K562 (cell line): ENCODE results near the gene PRR36. TPM values are rescaled to one million over a fixed set of nuclear protein-coding genes. Genes with fewer than 3 reads are reported as not detected.

Source experiments
- ATAC-seq: fragments of 200-7000 bp; cut with Tn5 transposase; 3 replicates; pipeline ENCODE4 v1.9.1; 2020; ENCODE audit warnings: moderate library complexity
- BruUV-seq: library from RNA; stranded (reverse); fragments of 400-500 nt; replicated peaks from 2 replicates; lab custom pipeline; 2021; lab: Mats Ljungman, UMichigan
- CTCF ChIA-PET: fragments of 300-600 bp; formaldehyde crosslinking; extraction: SDS; loops from one replicate; lab custom pipeline; 2021; ENCODE audit warnings: low intra/inter-chr PET ratio; lab: Yijun Ruan, JAX
- POLR2A ChIA-PET: fragments of 300-600, 350-650 bp; sonication (Branson Sonifier 250); formaldehyde crosslinking; extraction: SDS; loops from one replicate; lab custom pipeline; 2021; ENCODE audit warnings: antibody characterized with exemption, inconsistent platforms; lab: Yijun Ruan, JAX
- DNase-seq, 4 experiments: peaks; one replicate each; pipeline versions ENCODE4 v3.0.0 to v3.0.0-alpha.2; 2011 to 2018; ENCODE audit warnings: low spot score in 3 of 4, mixed read lengths in 3 of 4; ENCODE audit errors: extremely low read depth in 1 of 4
- FAIRE-seq: peaks from 2 replicates; lab custom pipeline; 2011; peaks lifted over from hg19 to GRCh38; lab: Jason Lieb, UNC
- H2AFZ ChIP-seq: 2 replicates; pipeline ENCODE4 v1.6.0; 2011; ENCODE audit warnings: low read depth, low read length, control low read depth, inconsistent platforms
- H3K27ac ChIP-seq: fragments of 200-600 bp; 3 replicates; pipeline ENCODE4 v1.8.0; 2011; ENCODE audit warnings: low read depth, mild to moderate bottlenecking, control low read depth, inconsistent platforms, low read length, moderate library complexity, mixed read lengths; ENCODE audit errors: extremely low read depth
- H3K27me3 ChIP-seq, 2 experiments: fragments of 300-600 bp in 1 of 2; 2 replicates in 1 of 2; 3 replicates in 1 of 2; pipeline versions ENCODE4 v1.6.0 to v1.8.0; 2011; ENCODE audit warnings: inconsistent platforms in 2 of 2, low read length in 2 of 2, mild to moderate bottlenecking in 1 of 2, mixed read lengths in 1 of 2, moderate library complexity in 1 of 2; ENCODE audit not compliant: control insufficient read depth in 2 of 2, insufficient read depth in 2 of 2
- H3K36me3 ChIP-seq: fragments of 300-600 bp; 3 replicates; pipeline ENCODE4 v1.8.0; 2011; ENCODE audit warnings: mild to moderate bottlenecking, low read length, inconsistent platforms; ENCODE audit not compliant: control insufficient read depth, insufficient read depth
- H3K4me1 ChIP-seq, 2 experiments: fragments of 200-600 bp in 1 of 2; replicated peaks in 1 of 2; 2 replicates in 1 of 2; 3 replicates in 1 of 2; pipeline versions ENCODE4 v1.5.1 to v1.8.0; 2011; ENCODE audit warnings: inconsistent platforms in 2 of 2, low read length in 2 of 2, mild to moderate bottlenecking in 1 of 2, mixed read lengths in 1 of 2, moderate library complexity in 1 of 2; ENCODE audit not compliant: control insufficient read depth in 2 of 2, insufficient read depth in 2 of 2
- H3K4me2 ChIP-seq: 2 replicates; pipeline ENCODE4 v1.6.1; 2011; ENCODE audit warnings: low read length, control low read depth, inconsistent platforms, mixed read lengths; ENCODE audit not compliant: insufficient read depth
- H3K4me3 ChIP-seq: fragments of 200-600 bp; sonication (generic), shearing (Covaris generic); 2 replicates; pipeline ENCODE4 v1.5.1; 2016; ENCODE audit warnings: control low read depth, inconsistent platforms
- H3K79me2 ChIP-seq: fragments of 200-600 bp; 3 replicates; pipeline ENCODE4 v1.8.0; 2011; ENCODE audit warnings: low read length, inconsistent platforms; ENCODE audit not compliant: control insufficient read depth, insufficient read depth
- H3K9ac ChIP-seq, 2 experiments: 2 replicates each; pipeline versions ENCODE4 v1.6.0 to v1.6.1; 2011; ENCODE audit warnings: low read depth in 2 of 2, low read length in 2 of 2, control low read depth in 1 of 2, inconsistent platforms in 1 of 2, mild to moderate bottlenecking in 1 of 2, mixed read lengths in 1 of 2; ENCODE audit not compliant: insufficient read depth in 1 of 2
- H3K9me1 ChIP-seq: one replicate; pipeline ENCODE4 v1.6.0; 2011; ENCODE audit warnings: inconsistent platforms, mild to moderate bottlenecking, low read length, moderate library complexity; ENCODE audit not compliant: control insufficient read depth, insufficient read depth
- H3K9me3 ChIP-seq: replicated peaks from 2 replicates; pipeline ENCODE4 v1.5.1; 2011; ENCODE audit warnings: low read depth, low read length, inconsistent platforms; ENCODE audit not compliant: control insufficient read depth, insufficient read depth
- H4K20me1 ChIP-seq: replicated peaks from 2 replicates; pipeline ENCODE4 v1.6.1; 2011; ENCODE audit warnings: low read length, inconsistent platforms, mixed read lengths; ENCODE audit not compliant: control insufficient read depth, insufficient read depth
- CREBBP ChIP-seq: IDR thresholded peaks from one replicate; pipeline ENCODE4 v1.6.1; 2012; ENCODE audit warnings: low read depth, mild to moderate bottlenecking, control low read depth, inconsistent platforms, low read length
- NCOA6 ChIP-seq: fragments of 450-650 bp; IDR thresholded peaks from 2 replicates; pipeline ENCODE4 v1.6.1; 2017; ENCODE audit warnings: mild to moderate bottlenecking
- POLR2G ChIP-seq: fragments of 200-400 bp; formaldehyde crosslinking; IDR thresholded peaks from 2 replicates; pipeline ENCODE4 v1.6.1; 2017; ENCODE audit warnings: low read depth, mild to moderate bottlenecking, antibody characterized with exemption, low read length, moderate library complexity
- RBM22 ChIP-seq: fragments of 200-400 bp; formaldehyde crosslinking; IDR thresholded peaks from 2 replicates; pipeline ENCODE4 v1.6.1; 2018; ENCODE audit warnings: low read length, low read depth; ENCODE audit not compliant: poor library complexity, severe bottlenecking
- TCF7L2 ChIP-seq: fragments of 150-350 bp; IDR thresholded peaks from 2 replicates; pipeline ENCODE4 v1.6.1; 2016; ENCODE audit warnings: low read depth, mild to moderate bottlenecking, low read length, moderate library complexity
- ZBTB33 ChIP-seq: sonication (generic); formaldehyde crosslinking; IDR thresholded peaks from 2 replicates; pipeline ENCODE4 v1.8.1; 2023; ENCODE audit warnings: mild to moderate bottlenecking, missing genetic modification reagents
- WGBS: fragments of 100-300 bp; shearing (Covaris generic); methylation state at CpG from one replicate; pipeline ENCODE4 v1.1.6; 2016; ENCODE audit warnings: low coverage, mixed read lengths; ENCODE audit not compliant: insufficient coverage; ENCODE audit errors: missing lambda C conversion rate; 5-methylcytosine and 5-hydroxymethylcytosine counted together
- in situ Hi-C: fragments of 300-500 bp; cut with MboI; formaldehyde crosslinking; loops from 4 replicates; pipeline ENCODE4 v1.15.0; 2018; ENCODE audit warnings: inconsistent platforms, mixed read lengths
- intact Hi-C: fragments of 100-400 bp; cut with micrococcal nuclease; formaldehyde crosslinking; loops from 2 replicates; pipeline ENCODE4 v1.14.2; 2022
- polyA plus RNA-seq, 8 experiments: library from polyadenylated mRNA; depleted of rRNA in 4 of 8; stranded (reverse) in 5 of 8; unstranded in 3 of 8; fragments of >200 nt; fragmentation: Nextera tagmentation in 2 of 8; fragmentation: Illumina TruSeq in 1 of 8; extraction: Ambion mirVana in 2 of 8; extraction: Trizol in 1 of 8; gene quantifications; 2 replicates each; pipeline versions ENCODE4 v1.2.1 to v1.2.3, GENCODE V29; 2011 to 2014; ENCODE audit warnings: inconsistent platforms in 1 of 8, missing spikeins in 1 of 8
- total RNA-seq, 7 experiments: library from RNA; depleted of rRNA in 6 of 7; stranded (reverse); fragments of >200 nt in 6 of 7; fragmentation: Illumina TruSeq in 2 of 7; extraction: Trizol in 2 of 7; gene quantifications; 2 replicates each; pipeline versions ENCODE4 v1.2.1 to v1.2.3, GENCODE V29; 2011 to 2021; ENCODE audit warnings: low replicate concordance in 1 of 7
- TF ChIP-seq, protein P1 (sequence below): fragments of 250-450 bp; sonication (Bioruptor Pico); IDR thresholded peaks from 2 replicates; pipeline ENCODE4 v1.5.0; 2021; ENCODE audit warnings: mild to moderate bottlenecking, moderate library complexity

Gene PRR36
- total and polyA plus RNA-seq, 9 of the 15 experiments (the other 6 are each of a cell fraction or from before 2014, with no cell fraction given) = 0.05 to 0.42 (median 0.06) TPM; not detected in 6

DNA sequence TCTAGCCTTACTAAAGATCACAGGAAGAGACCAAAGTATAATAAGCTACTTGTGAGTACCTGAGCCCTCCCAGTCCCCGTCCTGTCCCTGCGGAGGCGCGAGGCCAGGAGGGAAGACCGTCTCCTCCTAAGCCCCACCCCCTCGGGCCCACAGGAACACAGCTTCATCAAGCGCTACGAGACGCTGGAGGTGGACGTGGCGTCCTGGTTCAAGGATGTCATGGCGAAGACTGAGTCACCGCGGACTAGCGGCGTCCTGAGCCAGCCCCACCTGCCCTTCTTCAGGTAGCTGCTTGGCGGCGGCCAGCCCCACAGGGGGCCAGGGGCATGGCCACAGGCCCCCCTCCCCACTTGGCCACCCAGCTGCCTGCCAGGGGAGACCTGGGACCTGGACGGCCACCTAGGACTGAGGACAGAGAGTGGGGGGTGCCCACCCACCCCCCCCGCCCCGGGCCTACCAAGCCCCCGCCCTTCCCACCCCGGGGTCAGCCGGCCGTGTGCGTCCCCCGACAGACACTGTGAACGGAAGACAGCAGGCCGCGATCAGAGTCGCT lies 38.0 kb upstream of the PRR36 start (continued):
- TF ChIP-seq ZBTB33 (CRISPR knock-in tag) (peak; percentile 38), TCF7L2 (no peak), CREBBP (no peak), RBM22 (no peak)

GRCh38 chr19:7911508-7912143 lies 37.4 kb upstream of the PRR36 start:
- POLR2A ChIA-PET = interaction anchor here (0.8 to 2.1 kb wide), 3 partner anchors 9 to 42 kb away, joined by 3 to 13 read pairs (median 7); partner anchors contain the start of gene SNAPC2
- in situ Hi-C loops = no loop called here
- TF ChIP-seq NCOA6 (no peak), POLR2G (0 out of 2 replicates have a peak, but pooled peaks have one; percentile 52)
- TF ChIP-seq, protein P1, sequence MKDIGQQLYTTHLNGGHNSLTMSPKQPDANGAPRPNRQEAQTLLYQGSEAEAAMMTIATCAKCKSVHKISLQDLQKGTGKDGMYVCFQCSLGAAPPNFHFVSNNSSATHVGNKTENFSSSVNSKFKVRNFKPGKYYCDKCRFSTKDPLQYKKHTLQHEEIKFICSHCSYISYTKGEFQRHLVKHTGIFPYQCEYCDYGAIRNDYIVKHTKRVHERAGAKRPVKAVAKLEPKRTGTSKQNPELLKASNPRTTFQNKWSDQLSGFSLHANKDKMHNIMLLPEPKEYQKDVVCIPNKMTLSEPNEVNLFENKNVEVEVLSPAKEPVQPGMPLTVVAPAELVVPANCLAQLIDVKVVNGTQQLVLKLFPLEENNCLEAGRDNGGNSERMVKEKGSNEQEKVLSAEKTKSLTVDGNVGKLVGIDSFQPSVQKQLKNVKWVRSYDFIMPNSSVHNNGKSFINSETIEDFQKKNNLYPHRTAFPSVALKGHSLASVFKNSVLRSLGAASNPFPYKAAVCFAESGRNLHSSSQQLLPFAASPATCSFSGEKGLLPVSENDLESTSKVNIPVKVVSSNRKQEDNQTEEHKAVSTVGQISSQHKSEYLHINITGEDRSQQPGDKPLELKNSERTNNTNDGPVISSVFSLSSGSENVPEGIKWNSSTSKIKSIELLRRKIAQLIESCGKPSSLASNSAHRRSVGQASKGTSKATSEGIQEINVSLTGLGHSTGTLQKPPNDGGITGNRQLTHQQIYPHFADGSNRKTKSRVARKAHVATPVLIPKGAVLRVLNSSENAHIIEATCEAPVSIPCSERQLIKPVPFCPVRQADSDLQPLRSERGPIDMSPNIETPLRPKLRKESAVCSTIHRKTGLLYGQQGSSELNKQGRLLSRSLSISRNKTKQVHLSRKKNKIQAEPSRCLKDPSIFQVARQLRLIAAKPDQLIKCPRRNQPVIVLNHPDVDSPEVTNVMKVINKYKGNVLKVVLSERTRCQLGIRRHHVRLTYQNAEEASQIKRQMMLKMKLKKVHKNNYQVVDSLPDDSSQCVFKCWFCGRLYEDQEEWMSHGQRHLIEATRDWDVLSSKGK = no peak
- no TSS peak for BruUV-seq
- no peak overlapping the region for H3K4me2 ChIP-seq
- H3K9ac ChIP-seq = no peak overlapping the region; a peak in 1 of 4 replicates
- no peak overlapping the region for H3K27ac ChIP-seq
- no peaks in the 10 kb centered on the region for H4K20me1 ChIP-seq
- H3K36me3 ChIP-seq = peaks cover 44% of the 10 kb centered on the region; the same call in 1 of the 3 replicates
- FAIRE-seq (no peak), ATAC-seq (no peak), DNase-seq (no peak)
- H3K4me1 ChIP-seq = peaks cover 0 to 81% of the 10 kb centered on the region in 2 experiments; a peak in 3 of 5 replicates
- WGBS = 97% methylated on average over 11 of the region's 18 CpGs
- no peak overlapping the region for H2AFZ ChIP-seq
- H3K4me3 ChIP-seq = no peak overlapping the region
- H3K27me3 ChIP-seq = no peaks in the 10 kb centered on the region
- CTCF ChIA-PET = no interaction called here
- H3K9me3 ChIP-seq = no peaks in the 10 kb centered on the region
- intact Hi-C loops = no loop called here
- H3K9me1 ChIP-seq = no peaks in the 10 kb centered on the region
- H3K79me2 ChIP-seq = peaks cover 17% of the 10 kb centered on the region
